ENCODE results near the gene GPSM3.

GRCh38 chr6:32149092-32149755, 43.2 kb downstream of the GPSM3 start:
- TF ChIP-seq CTCF (IDR thresholded peaks at IDR 0.05) (no peak), POLR2A (IDR thresholded peaks at IDR 0.05) (no peak), POLR2AphosphoS5 (IDR thresholded peaks at IDR 0.05; ENCODE audit: insufficient read depth in 1 of 2, low read depth in 1 of 2) (no peak)

Measured in vagina (tissue), 2 donors.